ENCODE measurements around the gene RNF208. TPM values are rescaled to one million over a fixed set of nuclear protein-coding genes. Genes with fewer than 3 reads are reported as not detected.

RNF208 gene
- total and polyA plus RNA-seq, 10 of the 15 experiments (the other 5 are each of a cell fraction or from before 2014, with no cell fraction given), result 0.06 to 10.7 (median 0.77) TPM

- no peaks in the 10 kb centered on the region for H4K20me1 ChIP-seq (ENCODE audit: control insufficient read depth, insufficient read depth)
- H3K79me2 ChIP-seq (ENCODE audit: control insufficient read depth, insufficient read depth, low read length), result no peaks in the 10 kb centered on the region
- ChIA-PET SMC1A (ENCODE audit: uncharacterized antibody, unreplicated experiment) (no interaction called here), RAD21 (ENCODE audit: unreplicated experiment) (interaction anchor here (0.8 kb wide), 1 partner anchor 40 kb away, joined by 3 read pairs; the partner anchor contains the start of genes ANAPC2 and SSNA1), CTCF (no interaction called here), POLR2A (interaction anchor here (0.8 to 1.2 kb wide), 2 partner anchors 11 to 40 kb away, joined by 3 read pairs; partner anchors contain the start of genes SSNA1 and TUBB4B)
- peaks cover 8% of the 10 kb centered on the region for H3K4me1 ChIP-seq (ENCODE audit: control insufficient read depth, insufficient read depth, low read length)
- no peaks in the 10 kb centered on the region for H3K9me3 ChIP-seq (replicated peaks; ENCODE audit: control insufficient read depth, insufficient read depth, low read length)
- DNase-seq (ENCODE audit: low read depth, low spot score) (no peak), ATAC-seq (no peak), FAIRE-seq (no peak)
- intact Hi-C loops (cut with micrococcal nuclease; ENCODE audit: unreplicated experiment) (loop anchor here (10.0 kb wide), 1 partner anchor 184 kb away; the partner anchor contains the start of gene NPDC1), in situ Hi-C loops (cut with MboI) (loop anchor here (5.0 kb wide), 1 partner anchor 107 kb away; no protein-coding TSS in a partner anchor)
- H3K36me3 ChIP-seq (ENCODE audit: control insufficient read depth in 2 of 2, insufficient read depth in 2 of 2, low read length in 1 of 2), result no peaks in the 10 kb centered on the region
- whole genome bisulfite sequencing (ENCODE audit: insufficient coverage, insufficient replicate concordance, low lambda C conversion rate, missing lambda C conversion rate), result 29% methylated on average over 27 of the region's 27 CpGs
- H3K4me2 ChIP-seq (ENCODE audit: control insufficient read depth, insufficient read depth), result no peak overlapping the region
- H3K9ac ChIP-seq (ENCODE audit: control insufficient read depth, insufficient read depth, low read length), result no peak overlapping the region
- no peak overlapping the region for H3K27ac ChIP-seq (ENCODE audit: control insufficient read depth, insufficient read depth)
- no peak overlapping the region for H3K4me3 ChIP-seq
- BruUV-seq (replicated peaks), result no TSS peak
- no peak overlapping the region for H2AFZ ChIP-seq (ENCODE audit: control insufficient read depth, low read depth, low read length)
- TF ChIP-seq SMARCA5 (IDR thresholded peaks at IDR 0.05), result no peak
- TF ChIP-seq FOS (IDR thresholded peaks at IDR 0.05; ENCODE audit: borderline replicate concordance, extremely low read depth, insufficient read length), result no peak
- TF ChIP-seq ZSCAN29 (IDR thresholded peaks at IDR 0.05), result no peak
- no peak for TF ChIP-seq JUNB (IDR thresholded peaks at IDR 0.05)
- no peak for TF ChIP-seq TARDBP (IDR thresholded peaks at IDR 0.05; ENCODE audit: borderline replicate concordance)
- no peak for TF ChIP-seq SPI1 (IDR thresholded peaks at IDR 0.05; ENCODE audit: borderline replicate concordance, insufficient read depth, low read depth, low read length)
- no peak for TF ChIP-seq YY1 (IDR thresholded peaks at IDR 0.05; ENCODE audit: low read depth, low read length)
- TF ChIP-seq ZZZ3 (IDR thresholded peaks at IDR 0.05; ENCODE audit: control insufficient read depth, insufficient read length, low read depth), result no peak
- no peak for TF ChIP-seq HCFC1 (IDR thresholded peaks at IDR 0.05; ENCODE audit: low read length)
- TF ChIP-seq BRCA1 (IDR thresholded peaks at IDR 0.05; ENCODE audit: low read depth, low read length), result no peak
- no peak for TF ChIP-seq IRF4 (IDR thresholded peaks at IDR 0.05; ENCODE audit: low read depth, low read length)
- TF ChIP-seq USF2 (IDR thresholded peaks at IDR 0.05; ENCODE audit: borderline replicate concordance, low read depth, low read length), result no peak
- no peak for TF ChIP-seq ZNF592 (IDR thresholded peaks at IDR 0.05)
- no peak for TF ChIP-seq TCF7 (IDR thresholded peaks at IDR 0.05; ENCODE audit: borderline replicate concordance)
- H3K27me3 ChIP-seq (replicated peaks in 1 of 2; ENCODE audit: control insufficient read depth in 2 of 2, insufficient read depth in 2 of 2, low read length in 1 of 2), result no peaks in the 10 kb centered on the region
These were observed 7.2 kb upstream of the RNF208 start for GRCh38 chr9:137228968-137229896.
